ENCODE results near the gene RBL2. TPM values are rescaled to one million over a fixed set of nuclear protein-coding genes. Genes with fewer than 3 reads are reported as not detected.

RBL2 gene
- total RNA-seq, 1 experiment from 2014 or later, result 33.4 TPM

GRCh38 chr16:53465606-53466280, 31.5 kb downstream of the RBL2 start:
- peaks cover 0 to 9% of the 10 kb centered on the region in 2 experiments; a peak in 2 of 4 replicates for H3K36me3 ChIP-seq (ENCODE audit: control insufficient read depth in 1 of 2, insufficient read depth in 2 of 2, low read length in 2 of 2)
- POLR2A ChIA-PET, result no interaction called here

More at GRCh38 chr16:53465606-53466280, 31.5 kb downstream of the RBL2 start:
- Histone ChIP-seq H3K27me3 (ENCODE audit: insufficient read depth, low read length) (no peaks in the 10 kb centered on the region), H3K9ac (ENCODE audit: low read length) (no peak overlapping the region), H3K79me2 (ENCODE audit: insufficient read depth, low read length) (no peaks in the 10 kb centered on the region), H3K9me2 (ENCODE audit: insufficient read depth) (no peaks in the 10 kb centered on the region), H3K4me2 (ENCODE audit: low read length) (no peak overlapping the region), H3K9me3 (ENCODE audit: control insufficient read depth in 1 of 2, insufficient read depth in 1 of 2, low read depth in 1 of 2, low read length in 2 of 2) (no peaks in the 10 kb centered on the region), H3K27ac (ENCODE audit: low read depth, low read length) (no peak overlapping the region), H2AFZ (ENCODE audit: low read depth, low read length, poor library complexity, severe bottlenecking) (no peak overlapping the region), H3K4me3 (replicated peaks in 1 of 2; ENCODE audit: low read depth in 1 of 2, low read length in 2 of 2) (no peak overlapping the region), H3K4me1 (ENCODE audit: control insufficient read depth in 1 of 2, insufficient read depth in 2 of 2, low read length in 2 of 2) (peaks cover 5 to 9% of the 10 kb centered on the region in 2 experiments; a peak in 3 of 4 replicates), H4K20me1 (ENCODE audit: insufficient read depth) (no peaks in the 10 kb centered on the region)
- ChIA-PET RAD21 (ENCODE audit: low non-redundant PET in 1 of 2, low total read pairs in 2 of 2, uncharacterized antibody in 2 of 2, unreplicated experiment in 2 of 2) (no interaction called here), CTCF (no interaction called here)
- intact Hi-C loops (cut with micrococcal nuclease), result no loop called here
- TF ChIP-seq ATF3 (IDR thresholded peaks at IDR 0.05) (no peak), YY1 (IDR thresholded peaks at IDR 0.05; ENCODE audit: extremely low read depth, insufficient replicate concordance, low read depth, low read length) (no peak), ZFX (IDR thresholded peaks at IDR 0.05) (no peak), POLR2A (IDR thresholded peaks at IDR 0.05; ENCODE audit: borderline replicate concordance, extremely low read depth, insufficient read depth, insufficient read length) (no peak), REST (IDR thresholded peaks at IDR 0.05; ENCODE audit: low read depth) (no peak), EZH2 (IDR thresholded peaks at IDR 0.05) (no peak), SP1 (IDR thresholded peaks at IDR 0.05; ENCODE audit: low read depth) (no peak), TCF7L2 (IDR thresholded peaks at IDR 0.05; ENCODE audit: borderline replicate concordance, extremely low read depth, insufficient read depth, insufficient read length) (no peak), SIN3A (IDR thresholded peaks at IDR 0.05; ENCODE audit: low read depth) (no peak)
- TF ChIP-seq, protein P1, sequence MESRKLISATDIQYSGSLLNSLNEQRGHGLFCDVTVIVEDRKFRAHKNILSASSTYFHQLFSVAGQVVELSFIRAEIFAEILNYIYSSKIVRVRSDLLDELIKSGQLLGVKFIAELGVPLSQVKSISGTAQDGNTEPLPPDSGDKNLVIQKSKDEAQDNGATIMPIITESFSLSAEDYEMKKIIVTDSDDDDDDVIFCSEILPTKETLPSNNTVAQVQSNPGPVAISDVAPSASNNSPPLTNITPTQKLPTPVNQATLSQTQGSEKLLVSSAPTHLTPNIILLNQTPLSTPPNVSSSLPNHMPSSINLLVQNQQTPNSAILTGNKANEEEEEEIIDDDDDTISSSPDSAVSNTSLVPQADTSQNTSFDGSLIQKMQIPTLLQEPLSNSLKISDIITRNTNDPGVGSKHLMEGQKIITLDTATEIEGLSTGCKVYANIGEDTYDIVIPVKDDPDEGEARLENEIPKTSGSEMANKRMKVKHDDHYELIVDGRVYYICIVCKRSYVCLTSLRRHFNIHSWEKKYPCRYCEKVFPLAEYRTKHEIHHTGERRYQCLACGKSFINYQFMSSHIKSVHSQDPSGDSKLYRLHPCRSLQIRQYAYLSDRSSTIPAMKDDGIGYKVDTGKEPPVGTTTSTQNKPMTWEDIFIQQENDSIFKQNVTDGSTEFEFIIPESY (IDR thresholded peaks at IDR 0.05; ENCODE audit: extremely low read depth, insufficient replicate concordance, low read length), result no peak
- DNase-seq (ENCODE audit: low read depth, low spot score) (peak; percentile 3), ATAC-seq (no peak)
- no TSS peak for BruUV-seq (replicated peaks)
